ENCODE results near the gene CNTN4. TPM values are rescaled to one million over a fixed set of nuclear protein-coding genes. Genes with fewer than 3 reads are reported as not detected.
"Not testable (repeated sequence)": the region's sequence is repeated elsewhere in the genome, so short reads cannot be mapped to it uniquely, and the experiment has no call there.

CNTN4 gene
- polyA plus RNA-seq, 4 donors, result 29.0 to 35.1 (median 32.8) TPM

- DNase-seq (ENCODE audit: low read depth in 4 of 4, low spot score in 3 of 4), result no peak
Measured at GRCh38 chr3:2506776-2507175, 408.1 kb downstream of the CNTN4 start.

- DNase-seq (ENCODE audit: low read depth in 4 of 4, low spot score in 3 of 4), result no peak
Measured at GRCh38 chr3:2510591-2511145, 412.0 kb downstream of the CNTN4 start.

DNA sequence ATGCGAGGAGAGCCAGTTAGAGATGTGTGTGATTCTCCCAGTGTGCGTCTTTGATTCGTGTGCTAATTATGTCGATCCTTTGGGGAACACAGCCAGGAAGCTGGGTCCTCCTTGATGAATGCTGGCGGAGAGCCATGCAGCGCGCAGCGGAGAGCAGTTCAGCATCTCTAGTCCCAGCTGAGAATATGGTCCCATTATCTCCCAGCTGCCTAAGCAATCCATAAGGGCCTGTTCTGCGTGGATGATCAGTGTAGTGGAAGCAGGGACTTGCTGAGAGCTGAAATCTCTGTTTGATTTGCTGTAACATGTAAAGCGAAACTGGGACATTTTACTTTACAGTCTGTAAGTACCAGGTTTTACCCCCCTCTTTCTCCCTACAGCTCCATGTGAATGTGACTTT, 412.7 kb downstream of the CNTN4 start:
- DNase-seq (ENCODE audit: low read depth in 4 of 4, low spot score in 3 of 4), result no peak

DNA sequence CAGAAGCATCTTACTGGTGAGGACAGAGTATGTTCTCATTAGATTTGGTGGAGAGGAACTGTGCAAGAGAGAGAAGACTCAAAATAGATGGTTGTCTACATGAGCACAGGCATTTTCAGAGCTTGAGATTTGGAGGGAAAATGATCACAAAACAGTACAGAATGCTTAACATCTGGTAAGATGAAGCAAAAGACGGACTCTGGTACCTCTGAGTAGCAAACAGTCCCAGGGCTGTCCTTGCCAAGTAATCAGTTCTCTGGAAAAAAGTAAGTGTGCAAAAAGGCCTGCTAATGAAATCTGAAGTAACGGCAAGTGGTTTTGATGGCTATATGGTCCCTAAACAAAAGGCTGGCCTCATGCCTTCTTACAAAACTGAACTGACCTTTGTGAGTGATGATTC, 414.2 kb downstream of the CNTN4 start:
- DNase-seq (ENCODE audit: low read depth in 4 of 4, low spot score in 3 of 4), result no peak

DNA sequence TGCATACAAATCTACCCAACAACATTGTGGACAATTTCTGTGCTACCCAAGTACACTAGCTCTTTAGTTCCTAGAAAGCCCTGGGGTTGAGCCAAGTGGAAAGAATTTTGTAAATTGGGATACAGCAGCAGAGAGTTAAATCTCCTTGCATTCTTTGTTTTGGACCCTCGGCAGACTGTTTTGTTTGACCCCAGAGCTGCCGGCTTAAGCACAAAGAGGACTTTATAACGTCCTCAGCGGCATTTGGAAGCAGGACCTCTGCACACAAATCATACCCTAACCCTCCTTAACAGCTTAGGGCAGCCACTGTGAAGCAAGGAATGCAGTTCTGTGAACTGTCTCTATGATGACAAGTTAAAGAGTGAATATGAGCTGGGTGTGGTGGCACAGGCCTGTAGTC, 415.3 kb downstream of the CNTN4 start:
- DNase-seq (ENCODE audit: low read depth in 4 of 4, low spot score in 3 of 4), result no peak

DNA sequence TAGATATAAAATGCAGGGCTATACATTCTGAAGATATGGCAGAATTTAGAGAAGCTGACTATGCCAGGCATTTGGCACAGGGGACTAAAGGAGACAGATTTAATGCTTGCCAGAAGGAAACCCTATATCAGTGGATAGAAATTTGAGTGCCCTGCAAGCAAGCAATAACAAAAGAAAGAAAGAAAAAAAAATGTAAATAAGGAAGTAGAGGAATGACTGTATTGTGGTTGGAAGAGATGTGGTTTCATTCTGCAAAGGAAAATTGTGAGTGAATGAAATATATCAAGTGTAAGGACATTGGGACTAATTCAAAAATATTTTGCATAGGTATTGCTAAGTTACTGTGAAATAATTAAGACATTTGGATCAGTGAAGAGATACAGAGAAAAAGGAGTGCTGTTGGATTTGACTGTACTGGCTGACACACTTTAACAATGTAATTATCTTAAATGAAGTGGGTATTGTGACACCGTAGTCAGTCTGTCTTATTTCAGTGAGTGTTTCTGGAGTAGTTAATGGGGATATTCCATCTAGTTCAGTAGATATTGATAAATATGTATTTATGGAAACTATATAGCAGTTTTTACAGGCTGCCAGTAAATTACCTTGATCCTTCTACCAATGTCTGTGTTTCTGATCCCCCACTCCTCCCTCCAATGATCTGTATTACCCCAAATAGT, 418.2 kb downstream of the CNTN4 start:
- DNase-seq (ENCODE audit: low read depth in 4 of 4, low spot score in 3 of 4), result no peak

DNA sequence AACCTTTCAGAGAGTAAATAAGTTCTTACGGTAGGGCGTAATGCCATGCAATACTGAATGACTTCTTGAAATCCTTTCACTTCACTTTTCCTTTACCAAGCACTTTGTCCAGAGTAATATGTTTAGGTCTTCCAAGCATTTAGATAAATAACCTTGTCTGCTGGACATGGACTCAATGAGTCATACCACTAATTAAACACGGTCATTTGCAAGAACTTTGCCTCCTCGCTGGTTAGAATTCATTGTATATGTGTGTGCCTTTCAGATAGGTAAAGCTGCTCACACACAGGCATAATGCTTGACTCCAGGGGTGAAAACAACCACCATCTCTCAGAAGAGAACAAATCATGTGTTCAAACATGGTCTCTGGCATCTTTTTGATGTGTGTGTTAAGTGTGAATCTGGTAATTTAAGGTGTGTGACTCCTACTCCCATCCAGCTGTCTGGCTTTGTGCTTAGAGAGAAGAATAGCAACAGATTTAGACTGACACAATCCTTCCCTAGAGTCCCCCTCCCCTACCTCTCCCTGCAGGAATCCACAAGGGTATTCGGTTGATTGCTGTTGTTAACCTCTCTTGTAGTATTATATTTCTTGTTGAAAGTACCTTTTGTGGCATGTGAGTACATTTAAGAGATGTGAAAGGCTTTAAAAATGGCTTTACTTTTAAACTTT, 419.0 kb downstream of the CNTN4 start:
- DNase-seq (ENCODE audit: low read depth in 4 of 4, low spot score in 3 of 4), result peak in 1 of 4 donors; percentile 41

DNA sequence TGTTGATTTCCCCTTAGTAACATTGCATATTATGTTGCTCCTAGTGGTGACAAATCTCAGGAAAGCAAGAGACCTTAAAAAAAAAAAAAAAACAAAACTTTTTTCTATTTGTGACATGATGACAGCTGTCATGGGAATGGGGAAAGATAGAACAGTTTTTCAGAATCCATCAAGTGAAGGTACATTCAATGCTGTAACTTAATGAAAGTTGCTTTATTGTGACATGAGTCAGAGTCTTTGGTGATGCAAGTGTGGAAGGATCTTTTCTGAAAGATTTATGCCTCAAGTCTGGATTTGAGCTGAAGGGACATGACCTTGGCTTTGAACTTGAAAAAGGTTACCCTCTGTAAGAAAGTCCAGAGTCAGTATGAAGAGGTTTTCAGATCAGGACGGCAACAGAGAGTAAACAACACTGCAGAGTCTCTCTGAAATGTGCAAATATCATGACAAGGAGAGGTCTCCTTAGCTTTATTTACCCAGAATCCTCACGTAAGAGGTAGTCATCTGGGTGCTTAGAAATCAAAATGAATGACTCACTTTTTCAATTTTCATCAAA, 424.7 kb downstream of the CNTN4 start:
- DNase-seq (ENCODE audit: low read depth in 4 of 4, low spot score in 3 of 4), result no peak

GRCh38 chr3:2525968-2526367, 427.3 kb downstream of the CNTN4 start:
- no peak for DNase-seq (ENCODE audit: low read depth in 4 of 4, low spot score in 3 of 4)

DNA sequence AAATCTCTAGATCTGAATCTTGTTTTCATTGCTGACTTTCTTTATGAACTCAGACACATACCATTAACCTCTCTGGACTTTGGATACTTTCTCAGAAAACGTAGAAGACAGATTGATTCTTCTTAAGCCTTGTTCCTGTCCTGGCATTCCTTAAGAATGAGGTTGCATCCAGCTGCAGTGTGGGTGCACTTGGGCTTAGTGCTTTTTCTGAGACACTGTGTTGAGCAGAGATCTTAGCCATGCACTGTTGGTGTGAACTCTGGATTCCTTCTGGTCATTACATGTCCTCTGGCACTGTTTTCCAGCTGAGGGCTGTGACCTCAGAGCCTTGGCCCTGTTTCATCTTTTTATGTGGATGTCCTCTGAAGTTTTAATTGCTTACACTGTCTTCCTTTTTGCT, 428.3 kb downstream of the CNTN4 start:
- no peak for DNase-seq (ENCODE audit: low read depth in 4 of 4, low spot score in 3 of 4)

DNA sequence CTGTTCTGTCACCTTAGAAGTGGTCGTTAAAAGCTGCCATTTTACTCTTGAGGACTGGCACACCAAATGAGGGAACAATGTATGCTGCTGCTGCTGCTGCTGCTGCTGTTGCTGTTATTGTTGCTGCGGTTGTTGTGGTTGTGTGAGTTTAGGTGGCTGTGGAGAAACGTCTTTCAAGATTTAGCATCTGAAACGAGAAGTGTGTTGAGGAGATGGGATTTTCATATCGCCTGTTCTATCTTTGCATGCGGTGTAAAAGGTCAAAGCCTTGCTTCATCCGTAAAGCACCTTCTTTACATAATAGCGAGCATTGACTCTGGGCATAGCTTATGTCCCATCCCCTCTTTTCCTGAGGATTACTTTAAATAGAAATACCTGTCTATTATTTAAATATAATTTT, 428.7 kb downstream of the CNTN4 start:
- not testable (repeated sequence) for DNase-seq (ENCODE audit: low read depth in 4 of 4, low spot score in 3 of 4)

GRCh38 chr3:2534767-2535166, 436.1 kb downstream of the CNTN4 start:
- DNase-seq (ENCODE audit: low read depth in 4 of 4, low spot score in 3 of 4), result not testable (repeated sequence)

DNA sequence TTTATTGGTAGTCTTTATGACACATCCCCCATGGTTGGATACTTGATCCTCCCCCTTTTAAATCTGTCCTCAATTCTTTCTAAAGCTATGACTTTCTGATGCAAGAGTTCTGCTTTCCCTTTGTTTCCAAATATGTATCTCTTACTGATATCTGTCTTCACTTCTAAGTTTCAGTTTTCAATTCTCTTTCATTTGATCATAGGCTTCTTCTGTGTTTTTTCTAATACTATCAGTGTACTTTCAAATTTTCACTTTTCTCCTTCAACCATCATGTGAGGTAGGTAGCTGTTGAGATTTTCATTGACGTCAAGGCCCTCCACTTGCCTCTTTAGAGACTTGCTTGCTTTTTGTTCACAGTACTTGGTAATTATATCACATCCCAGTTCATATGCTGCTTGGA, 436.5 kb downstream of the CNTN4 start:
- no peak for DNase-seq (ENCODE audit: low read depth in 4 of 4, low spot score in 3 of 4)

GRCh38 chr3:2536575-2536974, 437.9 kb downstream of the CNTN4 start:
- DNase-seq (ENCODE audit: low read depth in 4 of 4, low spot score in 3 of 4), result no peak

- DNase-seq (ENCODE audit: low read depth in 4 of 4, low spot score in 3 of 4), result no peak
Measured at GRCh38 chr3:2540115-2540514, 441.4 kb downstream of the CNTN4 start.

- no peak for DNase-seq (ENCODE audit: low read depth in 4 of 4, low spot score in 3 of 4)
Measured at GRCh38 chr3:2543247-2543646, 444.6 kb downstream of the CNTN4 start.

GRCh38 chr3:2544212-2544611, 445.5 kb downstream of the CNTN4 start:
- DNase-seq (ENCODE audit: low read depth in 4 of 4, low spot score in 3 of 4), result no peak

DNA sequence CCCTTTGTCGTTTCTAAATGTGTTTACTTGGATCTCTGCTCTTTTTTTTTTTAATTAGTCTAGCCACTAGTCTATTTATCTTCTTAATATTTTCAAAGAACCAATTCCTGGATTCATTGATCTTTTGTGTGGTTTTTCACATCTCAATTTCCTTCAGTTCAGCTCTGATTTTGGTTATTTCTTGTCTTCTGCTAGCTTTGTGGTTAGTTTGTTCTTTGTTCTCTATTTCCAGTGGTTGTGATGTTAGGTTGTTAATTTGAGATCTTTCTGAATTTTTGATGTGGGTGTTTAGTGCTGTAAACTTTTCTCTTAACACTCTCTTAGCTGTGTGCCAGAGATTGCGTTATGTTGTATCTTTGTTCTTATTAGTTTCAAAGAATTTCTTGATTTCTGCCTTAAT, 446.1 kb downstream of the CNTN4 start:
- no peak for DNase-seq (ENCODE audit: low read depth in 4 of 4, low spot score in 3 of 4)

- DNase-seq (ENCODE audit: low read depth in 4 of 4, low spot score in 3 of 4), result no peak
Measured at GRCh38 chr3:2547049-2547448, 448.4 kb downstream of the CNTN4 start.

DNA sequence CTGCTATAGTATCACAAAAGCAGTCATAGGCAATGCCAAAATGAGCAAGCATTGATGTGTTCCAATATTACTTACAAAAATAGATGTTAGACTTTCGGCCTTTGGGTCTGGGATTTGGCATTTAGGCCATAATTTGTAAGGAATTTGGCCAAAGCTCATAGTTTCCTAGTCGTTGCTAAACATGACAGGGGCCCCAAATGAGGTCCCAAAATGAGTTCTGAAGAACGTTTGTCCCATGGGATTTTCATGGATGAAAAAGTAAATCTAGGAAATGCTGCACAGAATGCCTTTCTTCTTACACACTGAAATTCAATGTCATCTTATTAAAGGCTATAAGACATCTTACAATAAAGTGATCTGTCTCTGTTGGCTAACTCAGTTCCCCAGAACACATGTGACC, 456.0 kb downstream of the CNTN4 start:
- no peak for DNase-seq (ENCODE audit: low read depth in 4 of 4, low spot score in 3 of 4)

- no peak for DNase-seq (ENCODE audit: low read depth in 4 of 4, low spot score in 3 of 4)
Measured at GRCh38 chr3:2558796-2559195, 460.1 kb downstream of the CNTN4 start.

- DNase-seq (ENCODE audit: low read depth in 4 of 4, low spot score in 3 of 4), result no peak
Measured at GRCh38 chr3:2567451-2567850, 468.8 kb downstream of the CNTN4 start.
